ENCODE measurements around the gene NDUFB6.
"Not testable (repeated sequence)": the region's sequence is repeated elsewhere in the genome, so short reads cannot be mapped to it uniquely, and the experiment has no call there.

Gene NDUFB6

DNA sequence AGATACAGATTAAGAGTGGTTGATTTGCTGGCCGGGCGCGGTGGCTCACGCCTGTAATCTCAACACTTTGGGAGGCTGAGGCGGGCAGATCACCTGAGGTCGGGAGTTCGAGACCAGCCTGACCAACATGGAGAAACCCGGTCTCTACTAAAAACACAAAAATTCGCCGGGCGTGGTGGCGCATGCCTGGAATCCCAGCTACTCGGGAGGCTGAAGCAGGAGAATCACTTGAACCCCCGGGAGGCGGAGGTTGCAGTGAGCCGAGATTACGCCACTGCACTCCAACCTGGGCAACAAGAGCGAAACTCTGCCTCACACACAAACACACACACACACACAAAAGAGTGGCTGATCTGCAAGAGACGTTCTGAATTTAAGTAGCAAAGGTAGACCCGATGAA is 24.7 kb downstream of the NDUFB6 start:
- not testable (repeated sequence) for H3K9ac ChIP-seq (ENCODE audit: low read depth, low read length); H3K27me3 ChIP-seq (ENCODE audit: control insufficient read depth, insufficient read depth, low read length); H3K4me1 ChIP-seq (ENCODE audit: control insufficient read depth, insufficient read depth, low read length); H3K4me3 ChIP-seq (ENCODE audit: low read depth, low read length); H3K9me3 ChIP-seq (ENCODE audit: control insufficient read depth, insufficient read depth, low read length); H3K27ac ChIP-seq (ENCODE audit: low read depth, low read length)
- H3K36me3 ChIP-seq (ENCODE audit: control insufficient read depth, insufficient read depth, low read length): peaks cover 29% of the 10 kb centered on the region

GRCh38 chr9:32545884-32546283 is 27.1 kb downstream of the NDUFB6 start:
- no peaks in the 10 kb centered on the region for H3K9me3 ChIP-seq (ENCODE audit: control insufficient read depth, insufficient read depth, low read length)
- H3K9ac ChIP-seq (ENCODE audit: low read depth, low read length): no peak overlapping the region
- no peak overlapping the region for H3K27ac ChIP-seq (ENCODE audit: low read depth, low read length)
- no peaks in the 10 kb centered on the region for H3K27me3 ChIP-seq (ENCODE audit: control insufficient read depth, insufficient read depth, low read length)
- H3K4me3 ChIP-seq (ENCODE audit: low read depth, low read length): no peak overlapping the region
- H3K4me1 ChIP-seq (ENCODE audit: control insufficient read depth, insufficient read depth, low read length): peaks cover 5% of the 10 kb centered on the region; the same call in 1 of the 2 replicates
- peaks cover 52% of the 10 kb centered on the region for H3K36me3 ChIP-seq (ENCODE audit: control insufficient read depth, insufficient read depth, low read length)

DNA sequence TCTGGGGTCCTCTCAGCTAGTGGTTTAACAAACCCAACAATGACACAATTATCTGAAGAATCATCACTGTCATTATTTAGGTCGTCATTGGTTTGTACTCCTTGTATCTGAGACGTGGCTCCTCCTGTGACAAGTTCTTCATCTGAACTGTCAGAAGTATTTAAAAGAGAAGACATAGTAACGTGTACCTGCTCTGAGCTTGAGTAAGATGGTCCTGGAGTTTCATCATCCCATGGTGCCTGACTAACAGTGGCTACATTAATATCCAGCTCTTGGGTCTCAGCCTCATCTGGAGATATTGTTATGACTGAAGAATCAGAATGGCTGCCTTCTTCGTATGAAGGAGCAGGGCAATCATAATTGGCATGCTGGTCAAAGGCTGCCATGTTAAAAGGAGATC is 29.9 kb downstream of the NDUFB6 start:
- Histone ChIP-seq H3K36me3 (ENCODE audit: control insufficient read depth, insufficient read depth, low read length) (peaks cover 54% of the 10 kb centered on the region), H3K9me3 (ENCODE audit: control insufficient read depth, insufficient read depth, low read length) (no peaks in the 10 kb centered on the region), H3K27ac (ENCODE audit: low read depth, low read length) (no peak overlapping the region), H3K4me1 (ENCODE audit: control insufficient read depth, insufficient read depth, low read length) (no peaks in the 10 kb centered on the region), H3K27me3 (ENCODE audit: control insufficient read depth, insufficient read depth, low read length) (no peaks in the 10 kb centered on the region), H3K9ac (ENCODE audit: low read depth, low read length) (no peak overlapping the region), H3K4me3 (ENCODE audit: low read depth, low read length) (no peak overlapping the region)

DNA sequence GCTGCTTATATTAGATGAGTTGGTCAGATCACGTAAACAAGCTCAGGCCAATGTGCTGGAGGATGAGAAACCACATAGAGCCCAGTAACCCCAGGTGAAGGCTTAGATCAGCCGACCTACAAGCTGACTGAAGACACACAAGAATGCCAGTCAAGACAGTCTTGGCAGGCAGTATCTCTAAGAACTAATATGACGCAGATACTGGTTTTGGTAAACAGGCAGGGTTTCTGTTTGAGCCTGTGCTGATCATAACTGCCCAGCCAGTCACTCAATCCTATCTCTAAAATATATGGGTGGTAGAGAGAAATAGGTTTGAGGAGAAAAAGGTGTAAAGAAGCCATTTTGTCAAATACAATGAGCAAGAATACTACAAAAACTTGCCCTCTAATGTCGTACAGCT is 39.1 kb downstream of the NDUFB6 start:
- H3K27ac ChIP-seq (ENCODE audit: low read depth, low read length): no peak overlapping the region
- no peaks in the 10 kb centered on the region for H3K4me1 ChIP-seq (ENCODE audit: control insufficient read depth, insufficient read depth, low read length)
- H3K36me3 ChIP-seq (ENCODE audit: control insufficient read depth, insufficient read depth, low read length): no peaks in the 10 kb centered on the region
- no peak overlapping the region for H3K4me3 ChIP-seq (ENCODE audit: low read depth, low read length)
- no peak overlapping the region for H3K9ac ChIP-seq (ENCODE audit: low read depth, low read length)
- H3K9me3 ChIP-seq (ENCODE audit: control insufficient read depth, insufficient read depth, low read length): no peaks in the 10 kb centered on the region
- H3K27me3 ChIP-seq (ENCODE audit: control insufficient read depth, insufficient read depth, low read length): no peaks in the 10 kb centered on the region

- Histone ChIP-seq H3K4me1 (ENCODE audit: control insufficient read depth, insufficient read depth, low read length) (no peaks in the 10 kb centered on the region), H3K9ac (ENCODE audit: low read depth, low read length) (no peak overlapping the region), H3K27ac (ENCODE audit: low read depth, low read length) (no peak overlapping the region), H3K9me3 (ENCODE audit: control insufficient read depth, insufficient read depth, low read length) (no peaks in the 10 kb centered on the region), H3K36me3 (ENCODE audit: control insufficient read depth, insufficient read depth, low read length) (no peaks in the 10 kb centered on the region), H3K4me3 (ENCODE audit: low read depth, low read length) (no peak overlapping the region), H3K27me3 (ENCODE audit: control insufficient read depth, insufficient read depth, low read length) (no peaks in the 10 kb centered on the region)
Measured at GRCh38 chr9:32533336-32533735, 39.6 kb downstream of the NDUFB6 start.

DNA sequence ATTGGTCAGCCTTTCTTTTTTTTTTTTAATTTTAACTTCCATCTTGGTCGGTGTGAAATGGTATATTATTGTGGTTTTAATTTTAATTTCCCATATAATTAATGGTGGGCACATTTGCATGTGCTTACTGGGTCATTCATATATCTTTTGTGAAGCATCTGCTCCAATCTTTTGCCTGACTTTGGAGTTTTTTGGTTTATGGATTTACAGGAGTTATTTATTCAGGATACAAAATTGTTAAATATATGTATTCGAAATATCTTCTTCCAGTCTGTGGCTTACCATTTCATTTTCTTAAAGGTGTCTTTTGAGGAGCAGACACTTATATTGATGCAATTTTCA is 46.3 kb downstream of the NDUFB6 start:
- Histone ChIP-seq H3K4me1 (ENCODE audit: control insufficient read depth, insufficient read depth, low read length) (peaks cover 16% of the 10 kb centered on the region), H3K4me3 (ENCODE audit: low read depth, low read length) (peak overlapping the region; percentile 82), H3K9ac (ENCODE audit: low read depth, low read length) (no peak overlapping the region), H3K9me3 (ENCODE audit: control insufficient read depth, insufficient read depth, low read length) (peaks cover 4% of the 10 kb centered on the region), H3K27me3 (ENCODE audit: control insufficient read depth, insufficient read depth, low read length) (no peaks in the 10 kb centered on the region), H3K36me3 (ENCODE audit: control insufficient read depth, insufficient read depth, low read length) (peaks cover 3% of the 10 kb centered on the region; the same call in 1 of the 2 replicates), H3K27ac (ENCODE audit: low read depth, low read length) (no peak overlapping the region)

- Histone ChIP-seq H3K4me1 (ENCODE audit: control insufficient read depth, insufficient read depth, low read length) (peaks cover 16% of the 10 kb centered on the region), H3K27me3 (ENCODE audit: control insufficient read depth, insufficient read depth, low read length) (no peaks in the 10 kb centered on the region), H3K27ac (ENCODE audit: low read depth, low read length) (peak within 1 kb of the TSS; percentile 57), H3K9me3 (ENCODE audit: control insufficient read depth, insufficient read depth, low read length) (peaks cover 9% of the 10 kb centered on the region), H3K36me3 (ENCODE audit: control insufficient read depth, insufficient read depth, low read length) (peaks cover 3% of the 10 kb centered on the region; the same call in 1 of the 2 replicates), H3K9ac (ENCODE audit: low read depth, low read length) (peak within 1 kb of the TSS; percentile 69), H3K4me3 (ENCODE audit: low read depth, low read length) (peak within 1 kb of the TSS; percentile 82)
Measured at GRCh38 chr9:32526041-32526706, 46.8 kb downstream of the NDUFB6 start, which contains the start of gene RIGI. RIGI (minus strand) TSS chr9:32526196; CDS start chr9:32526166, 30 bp downstream.

GRCh38 chr9:32525709-32526030 is 47.3 kb downstream of the NDUFB6 start:
- peaks cover 10% of the 10 kb centered on the region for H3K9me3 ChIP-seq (ENCODE audit: control insufficient read depth, insufficient read depth, low read length)
- H3K27me3 ChIP-seq (ENCODE audit: control insufficient read depth, insufficient read depth, low read length): no peaks in the 10 kb centered on the region
- H3K4me3 ChIP-seq (ENCODE audit: low read depth, low read length): peak overlapping the region; percentile 82
- peaks cover 16% of the 10 kb centered on the region for H3K4me1 ChIP-seq (ENCODE audit: control insufficient read depth, insufficient read depth, low read length)
- peak overlapping the region; percentile 69 for H3K9ac ChIP-seq (ENCODE audit: low read depth, low read length)
- H3K27ac ChIP-seq (ENCODE audit: low read depth, low read length): peak overlapping the region; percentile 52
- H3K36me3 ChIP-seq (ENCODE audit: control insufficient read depth, insufficient read depth, low read length): peaks cover 3% of the 10 kb centered on the region; the same call in 1 of the 2 replicates

GRCh38 chr9:32524892-32525708 is 47.9 kb downstream of the NDUFB6 start:
- Histone ChIP-seq H3K4me3 (ENCODE audit: low read depth, low read length) (peak overlapping the region; percentile 82), H3K27me3 (ENCODE audit: control insufficient read depth, insufficient read depth, low read length) (no peaks in the 10 kb centered on the region), H3K36me3 (ENCODE audit: control insufficient read depth, insufficient read depth, low read length) (peaks cover 3% of the 10 kb centered on the region; the same call in 1 of the 2 replicates), H3K9me3 (ENCODE audit: control insufficient read depth, insufficient read depth, low read length) (peaks cover 13% of the 10 kb centered on the region), H3K9ac (ENCODE audit: low read depth, low read length) (peak overlapping the region; percentile 69; the same call in 1 of the 2 replicates), H3K27ac (ENCODE audit: low read depth, low read length) (no peak overlapping the region), H3K4me1 (ENCODE audit: control insufficient read depth, insufficient read depth, low read length) (peaks cover 16% of the 10 kb centered on the region)

DNA sequence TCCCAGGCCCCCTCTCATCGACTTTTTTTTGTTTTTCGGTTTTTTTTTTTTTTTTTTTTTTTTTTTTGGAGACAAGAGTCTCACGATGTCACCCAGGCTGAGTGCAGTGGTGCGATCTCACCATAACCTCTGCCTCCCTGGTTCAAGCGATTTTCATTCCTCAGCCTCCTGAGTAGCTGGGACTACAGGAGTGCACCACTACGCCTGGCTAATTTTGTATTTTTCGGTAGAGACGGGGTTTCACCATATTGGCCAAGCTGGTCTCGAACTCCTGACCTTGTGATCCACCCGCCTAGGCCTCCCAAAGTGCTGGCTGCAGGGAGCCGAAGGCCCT is 48.4 kb downstream of the NDUFB6 start:
- H3K9ac ChIP-seq (ENCODE audit: low read depth, low read length); H3K27me3 ChIP-seq (ENCODE audit: control insufficient read depth, insufficient read depth, low read length); H3K36me3 ChIP-seq (ENCODE audit: control insufficient read depth, insufficient read depth, low read length); H3K27ac ChIP-seq (ENCODE audit: low read depth, low read length): not testable (repeated sequence)
- Histone ChIP-seq H3K4me3 (ENCODE audit: low read depth, low read length) (peak overlapping the region; percentile 82; the same call in 1 of the 2 replicates), H3K4me1 (ENCODE audit: control insufficient read depth, insufficient read depth, low read length) (peaks cover 16% of the 10 kb centered on the region), H3K9me3 (ENCODE audit: control insufficient read depth, insufficient read depth, low read length) (peaks cover 19% of the 10 kb centered on the region)

GRCh38 chr9:32523910-32524309 is 49.0 kb downstream of the NDUFB6 start:
- Histone ChIP-seq H3K4me3 (ENCODE audit: low read depth, low read length) (no peak overlapping the region), H3K27me3 (ENCODE audit: control insufficient read depth, insufficient read depth, low read length) (no peaks in the 10 kb centered on the region), H3K9ac (ENCODE audit: low read depth, low read length) (no peak overlapping the region), H3K36me3 (ENCODE audit: control insufficient read depth, insufficient read depth, low read length) (peaks cover 3% of the 10 kb centered on the region; the same call in 1 of the 2 replicates), H3K9me3 (ENCODE audit: control insufficient read depth, insufficient read depth, low read length) (peaks cover 25% of the 10 kb centered on the region), H3K4me1 (ENCODE audit: control insufficient read depth, insufficient read depth, low read length) (peaks cover 16% of the 10 kb centered on the region), H3K27ac (ENCODE audit: low read depth, low read length) (no peak overlapping the region)
